Fibroblast of peridontal ligament (primary cell): ENCODE results near the gene LCAT.
"Not testable (repeated sequence)": the region's sequence is repeated elsewhere in the genome, so short reads cannot be mapped to it uniquely, and the experiment has no call there.

Experiments
- DNase-seq: peaks from one replicate; pipeline ENCODE4 v3.0.0-alpha.2; 2010; ENCODE audit errors: extremely low read depth

The LCAT gene

DNA sequence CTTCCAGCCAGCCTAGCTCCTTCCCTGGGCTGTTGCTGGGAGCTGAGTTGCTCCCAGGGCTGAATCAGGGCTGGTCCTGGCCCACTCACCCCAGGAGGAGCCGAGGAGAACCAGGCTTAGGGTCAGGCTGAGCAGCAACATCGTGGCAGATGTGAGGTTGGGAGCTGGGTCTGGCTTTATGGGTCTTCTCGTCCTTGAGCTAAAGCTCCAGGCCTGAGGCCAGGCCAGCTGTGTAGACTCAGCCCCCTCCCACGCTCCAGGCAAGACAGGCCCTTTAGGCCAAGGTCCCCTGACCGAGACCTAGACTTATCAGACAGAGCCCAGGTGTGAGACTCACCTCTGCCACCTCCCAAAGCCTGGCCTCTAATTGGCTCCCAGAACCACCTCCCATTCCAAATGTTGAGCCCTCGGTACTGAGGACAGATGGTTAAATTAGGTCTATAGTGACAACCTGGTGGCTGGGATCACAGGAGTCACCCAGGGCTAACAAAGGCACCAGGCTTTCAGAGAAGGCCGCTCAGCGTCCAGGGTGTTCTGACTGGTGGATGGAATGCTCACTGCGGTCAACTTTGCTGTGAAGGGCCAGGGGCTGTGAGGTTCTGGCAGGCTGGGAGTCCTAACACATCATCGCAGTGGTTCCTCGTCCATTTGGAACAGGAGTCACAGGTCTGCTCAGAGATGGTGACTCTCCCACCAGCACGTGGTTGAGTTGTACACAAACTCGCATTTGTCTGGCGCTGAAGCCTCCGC, 12.0 kb downstream of the LCAT start, which contains the start of gene CTRL:
CTRL (minus strand) TSS at position 151 of the 750 bp plus-strand sequence; CDS start at position 141, 10 bp downstream.
- no peak for DNase-seq

DNA sequence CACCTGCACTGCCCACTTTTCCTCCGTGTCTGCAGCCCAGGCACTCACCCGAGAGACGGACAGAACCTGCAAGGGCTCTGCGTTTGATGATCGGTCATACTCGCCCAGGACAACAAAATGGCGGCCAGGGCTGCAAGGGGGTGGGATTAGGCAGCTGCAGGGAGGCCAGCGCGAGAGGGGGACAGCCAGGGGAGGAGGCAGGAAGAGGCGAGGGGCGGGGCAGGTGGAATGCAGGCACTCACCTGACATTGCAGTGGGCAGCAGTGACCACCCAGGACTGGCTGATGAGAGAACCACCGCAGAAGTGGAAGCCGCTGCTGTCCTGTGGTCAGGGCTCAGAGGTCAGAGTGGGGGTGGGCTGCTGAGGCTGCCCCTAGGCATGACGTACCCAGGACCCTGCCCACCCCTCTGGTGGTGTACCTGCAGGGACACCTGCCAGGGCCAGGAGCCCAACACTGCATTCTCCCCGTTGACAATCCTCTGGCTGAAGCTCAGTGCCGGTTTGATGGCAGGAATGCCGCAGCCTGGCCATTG, 13.2 kb downstream of the LCAT start:
- no peak for DNase-seq

- DNase-seq = no peak
Measured at GRCh38 chr16:67930191-67930590, 13.7 kb downstream of the LCAT start.

GRCh38 chr16:67928561-67929364, 15.2 kb downstream of the LCAT start:
- peak; percentile 51 for DNase-seq

DNA sequence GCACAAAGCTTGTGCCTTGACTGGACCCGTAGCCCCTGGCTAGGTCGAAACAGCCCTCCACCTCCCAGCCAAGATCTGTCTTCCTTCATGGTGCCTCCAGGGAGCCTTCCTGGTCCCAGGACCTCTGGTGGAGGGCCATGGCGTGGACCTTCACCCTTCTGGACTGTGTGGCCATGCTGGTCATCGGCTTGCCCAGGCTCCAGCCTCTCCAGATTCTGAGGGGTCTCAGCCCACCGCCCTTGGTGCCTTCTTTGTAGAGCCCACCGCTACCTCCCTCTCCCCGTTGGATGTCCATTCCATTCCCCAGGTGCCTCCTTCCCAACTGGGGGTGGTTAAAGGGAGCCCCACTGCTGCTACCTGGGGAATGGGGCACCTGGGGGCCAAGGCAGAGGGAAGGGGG, 15.8 kb downstream of the LCAT start:
- no peak for DNase-seq

- no peak for DNase-seq
Measured at GRCh38 chr16:67927131-67927941, 16.6 kb downstream of the LCAT start.

- DNase-seq = peak; percentile 61
Measured at GRCh38 chr16:67926181-67926750, 17.7 kb downstream of the LCAT start.

DNA sequence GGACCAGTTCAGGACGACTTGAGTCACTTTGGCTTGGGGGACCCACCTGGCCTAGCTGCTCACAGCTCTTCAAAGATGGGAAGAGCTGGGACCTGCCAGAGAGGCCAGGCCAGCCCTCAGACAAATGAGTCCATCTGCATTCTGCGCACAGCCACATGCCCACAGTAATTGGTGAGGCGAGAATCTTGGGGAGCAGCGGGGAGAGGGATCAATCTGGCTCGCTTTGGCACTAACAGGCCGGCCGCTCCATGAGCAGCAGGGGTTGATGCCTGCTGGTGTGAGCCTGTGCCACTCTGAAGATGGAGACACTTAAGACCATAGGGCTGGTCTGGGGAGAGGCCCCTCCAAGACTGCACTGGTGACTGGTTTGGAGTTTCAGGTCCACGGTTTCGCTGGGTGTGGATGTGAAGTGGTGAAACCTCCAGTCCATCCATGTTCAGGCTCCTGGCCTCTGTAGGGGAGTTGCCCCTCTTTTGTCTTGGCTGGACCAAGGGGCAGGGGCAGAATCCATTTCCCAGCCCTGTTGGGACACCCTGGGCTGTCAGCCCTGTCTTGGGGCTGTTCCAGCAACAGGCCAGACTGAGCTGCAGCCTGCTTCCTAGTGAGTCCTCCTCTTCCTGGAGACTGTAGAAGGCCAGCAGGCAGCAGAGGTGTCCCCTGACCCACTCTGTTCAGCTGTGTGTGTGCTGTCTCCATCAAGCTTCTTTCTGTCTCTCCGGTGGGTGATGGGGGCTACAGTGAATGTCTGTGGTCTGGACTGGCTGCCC, 19.6 kb downstream of the LCAT start:
- DNase-seq = no peak

- no peak for DNase-seq
Measured at GRCh38 chr16:67923414-67924116, 20.4 kb downstream of the LCAT start.

DNA sequence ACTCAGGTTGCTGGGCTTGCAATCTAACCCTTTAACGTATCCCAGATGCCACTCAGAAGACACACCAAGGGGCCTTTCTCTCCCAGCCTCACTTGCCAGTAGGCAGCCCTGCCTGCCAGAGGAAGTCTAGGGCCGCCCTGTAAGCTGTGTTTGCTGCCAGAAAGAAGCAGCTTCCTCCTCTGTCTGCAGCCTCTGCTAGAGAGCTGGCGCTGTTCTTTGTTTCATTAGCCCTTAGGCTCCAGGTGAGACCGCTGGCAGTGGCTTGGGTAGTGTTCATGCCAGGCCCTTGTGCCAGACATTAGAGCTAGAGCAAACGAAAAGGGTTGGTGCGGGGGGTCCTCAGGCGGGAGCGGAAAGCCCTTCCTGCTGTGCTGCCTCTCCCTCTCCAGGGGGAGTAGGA, 21.2 kb downstream of the LCAT start:
- no peak for DNase-seq

GRCh38 chr16:67922221-67922620, 21.7 kb downstream of the LCAT start:
- no peak for DNase-seq

GRCh38 chr16:67919622-67920221, 24.2 kb downstream of the LCAT start:
- DNase-seq = no peak

GRCh38 chr16:67917852-67918236, 26.1 kb downstream of the LCAT start:
- peak; percentile 54 for DNase-seq

- DNase-seq = peak; percentile 50
Measured at GRCh38 chr16:67917140-67917851, 26.6 kb downstream of the LCAT start.

DNA sequence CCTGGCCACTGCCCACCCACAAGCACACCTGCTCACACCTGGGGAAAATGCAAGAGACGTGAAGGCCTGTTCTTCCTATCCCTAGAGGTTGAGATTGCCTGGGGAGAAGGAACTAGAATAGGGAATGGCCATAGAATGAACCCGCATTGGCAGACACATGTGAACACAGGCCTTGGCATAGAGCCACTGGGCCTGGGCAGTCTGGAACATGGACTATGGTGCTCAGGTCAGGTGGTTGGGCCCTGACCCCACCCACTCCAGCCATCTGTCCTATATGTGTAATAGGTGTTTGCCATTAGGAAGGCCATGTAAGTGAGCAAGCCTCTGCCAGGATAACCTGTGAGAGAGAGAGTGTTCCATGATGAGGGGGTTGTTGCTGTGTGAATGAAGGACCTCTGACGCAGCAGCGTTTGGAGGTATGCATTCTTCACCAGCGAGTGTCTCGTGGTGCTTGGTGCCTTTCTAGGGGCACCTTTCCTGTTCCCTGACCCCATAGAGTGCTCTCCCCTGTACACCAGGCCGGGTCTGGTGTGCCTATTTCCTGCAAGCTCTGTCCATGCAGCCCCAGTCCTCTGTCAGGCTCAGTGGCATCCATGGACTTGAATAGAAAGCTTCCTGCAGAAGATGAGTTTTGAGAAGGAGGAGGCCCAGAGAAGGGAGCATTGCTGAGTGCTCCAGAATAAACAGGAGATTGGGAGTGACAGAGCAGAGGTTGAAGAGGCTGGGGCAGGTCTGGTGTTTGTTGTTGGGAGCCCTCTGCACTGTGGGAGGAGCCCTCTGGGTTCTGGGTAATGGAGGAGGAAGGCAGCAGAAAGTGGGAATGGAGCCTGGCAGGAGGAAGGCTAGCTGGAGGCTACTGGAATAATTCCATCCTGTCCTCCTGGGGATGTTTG, 27.8 kb downstream of the LCAT start:
- no peak for DNase-seq

DNA sequence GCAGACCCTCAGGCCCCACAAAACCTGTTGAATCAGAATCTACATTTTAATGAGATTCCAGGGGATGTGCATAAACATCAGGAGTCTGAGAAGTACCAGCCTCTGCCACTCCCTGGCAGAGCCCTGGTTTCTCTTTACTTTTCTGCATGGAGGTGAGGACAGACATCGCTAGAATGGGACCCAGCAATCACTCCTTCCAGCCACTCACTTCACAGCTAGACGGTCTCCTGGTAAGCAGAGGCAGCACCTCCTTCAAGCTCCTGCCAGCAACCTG, 28.5 kb downstream of the LCAT start:
- not testable (repeated sequence) for DNase-seq

DNA sequence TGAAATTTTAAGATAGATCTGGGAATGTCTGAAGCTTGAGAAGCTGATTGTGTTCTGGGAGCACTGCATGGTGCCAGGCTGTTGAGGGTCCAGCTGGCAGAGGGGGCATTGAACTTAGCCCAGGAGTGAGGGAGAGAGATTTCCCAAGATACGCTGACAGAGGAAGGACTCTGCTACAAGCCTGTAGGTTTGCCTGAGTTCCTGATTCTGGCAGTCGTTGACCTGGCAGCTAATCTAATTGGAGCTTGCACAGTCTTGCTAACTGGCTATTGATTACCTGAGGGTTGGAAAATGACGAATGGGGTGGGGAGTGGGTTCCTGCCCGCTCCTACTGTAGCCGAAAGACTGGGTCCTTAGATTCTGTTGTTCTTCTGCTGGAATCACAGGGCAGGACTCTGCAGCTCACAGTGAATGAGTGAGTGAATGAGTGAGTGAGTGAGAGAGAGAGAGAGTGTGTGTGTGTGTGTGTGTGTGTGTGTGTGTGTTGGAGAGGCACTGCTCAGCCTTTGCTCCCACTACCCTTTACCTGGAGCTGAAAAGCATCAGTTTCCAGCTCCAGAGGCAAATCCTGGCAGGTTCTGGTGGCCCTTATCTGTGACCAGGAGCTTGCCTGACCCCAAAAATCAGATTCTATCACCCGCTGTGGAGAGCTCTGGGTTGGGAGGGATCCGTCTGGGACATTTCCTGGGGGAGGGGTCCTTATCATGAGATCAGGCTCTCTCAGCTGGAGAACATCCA, 29.0 kb downstream of the LCAT start:
- no peak for DNase-seq

GRCh38 chr16:67910158-67910557, 33.8 kb downstream of the LCAT start:
- peak; percentile 85 for DNase-seq
